Measurements from ENCODE around the gene COL17A1. TPM values are rescaled to one million over a fixed set of nuclear protein-coding genes. Genes with fewer than 3 reads are reported as not detected.

COL17A1 gene
- polyA plus RNA-seq, 1 experiment = not detected

DNA sequence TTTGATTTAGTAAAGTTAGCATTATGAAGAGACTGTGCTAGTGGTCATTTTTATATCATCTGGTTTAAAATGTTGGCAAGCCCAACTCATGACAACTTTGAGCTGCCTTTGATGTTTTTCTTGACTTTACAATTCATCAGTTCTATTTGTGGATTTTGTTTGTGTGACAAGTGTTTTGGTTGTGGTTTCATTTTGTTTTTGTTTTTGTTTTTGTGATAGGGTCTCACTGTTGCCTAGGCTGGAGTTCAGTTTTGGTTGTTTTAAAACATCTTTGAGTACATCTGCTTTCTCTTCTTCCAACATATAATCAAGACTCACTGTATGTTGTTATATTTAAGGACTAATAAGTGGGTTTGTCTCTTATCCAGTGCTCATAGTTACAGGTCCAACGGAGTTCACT lies 18.7 kb upstream of the COL17A1 start:
- Histone ChIP-seq H3K27me3 (ENCODE audit: control insufficient read depth, insufficient read depth, low read length) (no peaks in the 10 kb centered on the region), H3K27ac (ENCODE audit: low read depth, low read length) (no peak overlapping the region), H3K9me3 (ENCODE audit: control insufficient read depth, insufficient read depth, low read length) (no peaks in the 10 kb centered on the region), H3K4me3 (ENCODE audit: low read depth, low read length) (no peak overlapping the region)
- ChIA-PET CTCF (interaction anchor here (3.9 kb wide), 1 partner anchor 17 kb away, joined by 26 read pairs; the partner anchor contains the start of gene SFR1), POLR2A (no interaction called here)
- TF ChIP-seq, protein P1, sequence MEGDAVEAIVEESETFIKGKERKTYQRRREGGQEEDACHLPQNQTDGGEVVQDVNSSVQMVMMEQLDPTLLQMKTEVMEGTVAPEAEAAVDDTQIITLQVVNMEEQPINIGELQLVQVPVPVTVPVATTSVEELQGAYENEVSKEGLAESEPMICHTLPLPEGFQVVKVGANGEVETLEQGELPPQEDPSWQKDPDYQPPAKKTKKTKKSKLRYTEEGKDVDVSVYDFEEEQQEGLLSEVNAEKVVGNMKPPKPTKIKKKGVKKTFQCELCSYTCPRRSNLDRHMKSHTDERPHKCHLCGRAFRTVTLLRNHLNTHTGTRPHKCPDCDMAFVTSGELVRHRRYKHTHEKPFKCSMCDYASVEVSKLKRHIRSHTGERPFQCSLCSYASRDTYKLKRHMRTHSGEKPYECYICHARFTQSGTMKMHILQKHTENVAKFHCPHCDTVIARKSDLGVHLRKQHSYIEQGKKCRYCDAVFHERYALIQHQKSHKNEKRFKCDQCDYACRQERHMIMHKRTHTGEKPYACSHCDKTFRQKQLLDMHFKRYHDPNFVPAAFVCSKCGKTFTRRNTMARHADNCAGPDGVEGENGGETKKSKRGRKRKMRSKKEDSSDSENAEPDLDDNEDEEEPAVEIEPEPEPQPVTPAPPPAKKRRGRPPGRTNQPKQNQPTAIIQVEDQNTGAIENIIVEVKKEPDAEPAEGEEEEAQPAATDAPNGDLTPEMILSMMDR (IDR thresholded peaks at IDR 0.05; ENCODE audit: low read depth, low read length) = no peak
- DNase-seq (ENCODE audit: low read depth, low spot score) = no peak

DNA sequence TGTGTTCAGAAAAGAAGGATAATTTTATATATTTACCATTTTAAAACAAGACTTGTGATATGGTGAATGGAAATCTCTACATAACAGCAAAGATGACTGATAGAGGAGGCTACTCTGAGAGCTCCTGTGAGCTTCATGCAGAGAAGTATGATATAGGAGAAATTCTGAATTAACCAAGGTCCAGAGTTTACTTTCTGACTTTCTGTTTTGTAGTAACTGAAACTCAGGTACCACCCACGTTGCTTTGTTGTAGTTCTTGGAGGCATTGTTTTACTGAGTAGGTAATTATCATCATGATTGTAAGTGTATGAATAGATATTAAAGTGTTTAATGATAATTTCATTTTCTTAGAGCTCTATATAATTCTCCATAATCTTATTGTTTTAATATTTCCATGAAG lies 18.3 kb upstream of the COL17A1 start:
- no peak overlapping the region for H3K27ac ChIP-seq (ENCODE audit: low read depth, low read length)
- ChIA-PET CTCF (interaction anchor here (3.9 kb wide), 1 partner anchor 17 kb away, joined by 26 read pairs; the partner anchor contains the start of gene SFR1), POLR2A (no interaction called here)
- H3K4me3 ChIP-seq (ENCODE audit: low read depth, low read length) = no peak overlapping the region
- no peak for DNase-seq (ENCODE audit: low read depth, low spot score)
- TF ChIP-seq, protein P1 (IDR thresholded peaks at IDR 0.05; ENCODE audit: low read depth, low read length) = no peak
- H3K9me3 ChIP-seq (ENCODE audit: control insufficient read depth, insufficient read depth, low read length) = no peaks in the 10 kb centered on the region
- H3K27me3 ChIP-seq (ENCODE audit: control insufficient read depth, insufficient read depth, low read length) = no peaks in the 10 kb centered on the region

DNA sequence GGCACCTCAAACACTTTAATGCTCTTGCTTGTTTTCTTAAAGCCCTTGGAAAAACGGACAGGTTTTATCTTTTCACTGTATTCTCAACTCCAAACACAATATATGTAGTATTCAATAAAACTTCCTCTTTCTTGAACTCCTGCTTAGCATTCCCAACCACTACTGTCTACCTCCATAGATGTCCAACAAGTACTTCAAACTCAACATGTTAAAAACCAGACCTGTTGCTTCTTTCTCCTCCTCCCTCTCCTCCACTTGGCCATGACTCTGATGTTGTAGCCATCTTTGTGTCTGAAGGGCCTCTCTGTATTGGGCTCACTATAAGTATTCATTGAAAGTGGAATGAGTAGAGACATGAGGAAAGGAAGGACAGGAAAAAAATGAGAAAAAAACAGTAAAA lies 16.2 kb upstream of the COL17A1 start:
- H3K9me3 ChIP-seq (ENCODE audit: control insufficient read depth, insufficient read depth, low read length) = peaks cover under 1% of the 10 kb centered on the region; the same call in 1 of the 2 replicates
- TF ChIP-seq, protein P1 (IDR thresholded peaks at IDR 0.05; ENCODE audit: low read depth, low read length) = no peak
- POLR2A ChIA-PET = no interaction called here
- DNase-seq (ENCODE audit: low read depth, low spot score) = no peak
- CTCF ChIA-PET = interaction anchor here (3.9 kb wide), 1 partner anchor 19 kb away, joined by 26 read pairs; the partner anchor contains the start of gene SFR1
- no peak overlapping the region for H3K4me3 ChIP-seq (ENCODE audit: low read depth, low read length)
- no peak overlapping the region for H3K27ac ChIP-seq (ENCODE audit: low read depth, low read length)
- no peaks in the 10 kb centered on the region for H3K27me3 ChIP-seq (ENCODE audit: control insufficient read depth, insufficient read depth, low read length)

DNA sequence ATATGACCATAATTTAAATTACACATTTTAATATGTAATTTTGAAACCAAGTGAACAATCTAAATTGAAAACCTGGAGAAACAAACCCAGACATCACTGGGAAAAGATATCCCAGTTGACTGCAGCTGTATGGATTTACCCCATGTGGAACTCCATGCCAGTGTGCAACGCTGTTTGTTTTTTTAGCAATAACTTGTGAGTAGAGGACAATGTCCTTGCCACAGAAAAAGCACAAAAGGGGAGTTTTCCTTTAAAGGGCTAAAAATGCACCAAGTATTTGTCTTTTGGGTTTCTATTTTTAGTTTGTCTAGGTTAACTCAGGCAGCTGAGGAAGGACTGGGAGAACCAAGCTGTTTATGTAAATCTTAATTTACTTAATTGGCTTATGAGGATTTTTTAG lies 15.1 kb upstream of the COL17A1 start:
- TF ChIP-seq, protein P1 (IDR thresholded peaks at IDR 0.05; ENCODE audit: low read depth, low read length) = no peak
- ChIA-PET CTCF (interaction anchor here (2.1 kb wide), 1 partner anchor 21 kb away, joined by 18 read pairs; the partner anchor contains the start of gene SFR1), POLR2A (no interaction called here)
- no peak overlapping the region for H3K4me3 ChIP-seq (ENCODE audit: low read depth, low read length)
- H3K27me3 ChIP-seq (ENCODE audit: control insufficient read depth, insufficient read depth, low read length) = no peaks in the 10 kb centered on the region
- peaks cover 2% of the 10 kb centered on the region; the same call in 1 of the 2 replicates for H3K9me3 ChIP-seq (ENCODE audit: control insufficient read depth, insufficient read depth, low read length)
- no peak overlapping the region for H3K27ac ChIP-seq (ENCODE audit: low read depth, low read length)
- DNase-seq (ENCODE audit: low read depth, low spot score) = no peak

DNA sequence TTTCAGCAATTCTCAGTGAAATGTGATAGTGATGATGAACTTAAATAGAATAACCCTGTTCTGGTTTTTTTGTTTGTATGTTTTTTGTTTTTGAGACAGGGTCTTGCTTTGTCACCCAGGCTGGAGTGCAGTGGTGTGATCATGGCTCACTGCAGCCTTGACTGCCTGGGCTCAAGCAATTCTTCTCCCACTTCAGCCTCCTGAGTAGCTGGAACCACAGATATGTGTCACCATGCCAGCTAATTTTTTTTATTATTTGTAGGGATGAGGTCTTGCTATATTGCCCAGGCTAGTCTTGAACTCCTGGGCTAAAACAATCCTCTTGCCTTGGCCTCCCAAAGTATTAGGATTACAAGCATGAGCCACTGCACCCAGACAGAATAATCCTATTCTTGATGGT lies 14.3 kb upstream of the COL17A1 start:
- TF ChIP-seq, protein P1 (IDR thresholded peaks at IDR 0.05; ENCODE audit: low read depth, low read length) = no peak
- Histone ChIP-seq H3K27me3 (ENCODE audit: control insufficient read depth, insufficient read depth, low read length) (no peaks in the 10 kb centered on the region), H3K9me3 (ENCODE audit: control insufficient read depth, insufficient read depth, low read length) (peaks cover 2% of the 10 kb centered on the region; the same call in 1 of the 2 replicates), H3K4me3 (ENCODE audit: low read depth, low read length) (no peak overlapping the region), H3K27ac (ENCODE audit: low read depth, low read length) (no peak overlapping the region)
- no peak for DNase-seq (ENCODE audit: low read depth, low spot score)
- ChIA-PET CTCF (interaction anchor here (2.1 kb wide), 1 partner anchor 22 kb away, joined by 18 read pairs; the partner anchor contains the start of gene SFR1), POLR2A (no interaction called here)

Data from AG04450 (cell line).